Measurements from ENCODE around the gene C1QTNF9. TPM values are rescaled to one million over a fixed set of nuclear protein-coding genes. Genes with fewer than 3 reads are reported as not detected.

Gene C1QTNF9
- total RNA-seq, 1 experiment from 2014 or later = not detected

DNA sequence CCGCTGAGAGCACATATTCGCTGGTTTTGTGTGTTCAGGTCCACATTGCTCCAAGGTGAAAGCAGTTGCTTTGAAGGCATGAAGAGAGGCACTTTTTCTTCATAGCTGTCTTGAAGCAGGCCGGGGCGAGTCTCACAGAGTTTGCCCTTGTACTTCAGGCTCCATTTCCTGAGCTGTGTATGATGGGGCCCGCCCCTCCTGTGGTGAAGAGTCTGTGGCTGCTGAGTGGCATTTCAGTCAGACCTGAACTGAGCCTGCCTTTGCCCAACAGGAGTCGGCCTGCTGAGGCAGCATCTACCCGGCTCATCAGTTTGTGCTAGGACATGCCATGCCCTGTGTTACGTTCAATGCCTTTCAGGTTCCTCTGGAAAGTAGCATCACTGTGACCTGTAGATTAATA is 44.4 kb upstream of the C1QTNF9 start:
- ChIA-PET CTCF (no interaction called here), POLR2A (no interaction called here)
- Histone ChIP-seq H3K27me3 (replicated peaks; ENCODE audit: control insufficient read depth, insufficient read depth, low read length) (no peaks in the 10 kb centered on the region), H3K4me3 (ENCODE audit: low read depth, low read length) (no peak overlapping the region), H3K4me1 (peaks cover 5% of the 10 kb centered on the region), H3K9me3 (no peaks in the 10 kb centered on the region), H3K36me3 (ENCODE audit: control insufficient read depth, insufficient read depth, low read length) (no peaks in the 10 kb centered on the region)
- H3K27me3 Mint-ChIP-seq (ENCODE audit: insufficient read depth, unreplicated experiment) = no peaks in the 10 kb centered on the region
- no peaks in the 10 kb centered on the region for H3K36me3 Mint-ChIP-seq (ENCODE audit: insufficient read depth, unreplicated experiment)
- TF ChIP-seq, protein P1, sequence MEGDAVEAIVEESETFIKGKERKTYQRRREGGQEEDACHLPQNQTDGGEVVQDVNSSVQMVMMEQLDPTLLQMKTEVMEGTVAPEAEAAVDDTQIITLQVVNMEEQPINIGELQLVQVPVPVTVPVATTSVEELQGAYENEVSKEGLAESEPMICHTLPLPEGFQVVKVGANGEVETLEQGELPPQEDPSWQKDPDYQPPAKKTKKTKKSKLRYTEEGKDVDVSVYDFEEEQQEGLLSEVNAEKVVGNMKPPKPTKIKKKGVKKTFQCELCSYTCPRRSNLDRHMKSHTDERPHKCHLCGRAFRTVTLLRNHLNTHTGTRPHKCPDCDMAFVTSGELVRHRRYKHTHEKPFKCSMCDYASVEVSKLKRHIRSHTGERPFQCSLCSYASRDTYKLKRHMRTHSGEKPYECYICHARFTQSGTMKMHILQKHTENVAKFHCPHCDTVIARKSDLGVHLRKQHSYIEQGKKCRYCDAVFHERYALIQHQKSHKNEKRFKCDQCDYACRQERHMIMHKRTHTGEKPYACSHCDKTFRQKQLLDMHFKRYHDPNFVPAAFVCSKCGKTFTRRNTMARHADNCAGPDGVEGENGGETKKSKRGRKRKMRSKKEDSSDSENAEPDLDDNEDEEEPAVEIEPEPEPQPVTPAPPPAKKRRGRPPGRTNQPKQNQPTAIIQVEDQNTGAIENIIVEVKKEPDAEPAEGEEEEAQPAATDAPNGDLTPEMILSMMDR (IDR thresholded peaks at IDR 0.05; ENCODE audit: insufficient read depth in 1 of 2, low read depth in 1 of 2, low read length in 1 of 2, severe bottlenecking in 1 of 2, unreplicated experiment in 1 of 2) = no peak
- no peak for DNase-seq
- H3K9me3 Mint-ChIP-seq (ENCODE audit: unreplicated experiment) = no peaks in the 10 kb centered on the region
- H3K27ac Mint-ChIP-seq (ENCODE audit: unreplicated experiment) = no peak overlapping the region
- BruUV-seq (replicated peaks) = no TSS peak
- peaks cover 9% of the 10 kb centered on the region for H3K4me1 Mint-ChIP-seq (ENCODE audit: low read depth, unreplicated experiment)
- no peak overlapping the region for H3K4me3 Mint-ChIP-seq (ENCODE audit: unreplicated experiment)
- intact Hi-C loops (cut with micrococcal nuclease; ENCODE audit: unreplicated experiment) = no loop called here

DNA sequence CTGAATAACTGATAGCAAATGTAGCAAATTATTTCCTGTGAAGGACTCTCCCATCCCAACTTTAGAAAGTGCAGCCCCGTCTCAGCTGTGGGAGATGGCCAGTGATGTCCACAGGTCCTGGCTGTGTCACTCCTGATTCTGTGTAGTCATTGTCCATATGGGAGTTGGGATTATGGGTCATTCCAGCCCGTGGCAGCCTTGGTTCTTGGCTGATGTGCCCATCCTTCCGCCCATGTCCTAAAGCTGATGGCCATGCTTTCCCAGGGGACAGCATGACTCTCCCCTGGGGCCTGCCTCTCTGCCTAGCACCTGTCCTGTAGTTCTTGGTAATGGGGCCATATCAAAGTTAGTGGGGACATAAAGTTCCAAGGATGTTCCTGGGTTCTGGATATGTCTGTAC is 43.9 kb upstream of the C1QTNF9 start:
- DNase-seq = no peak
- Mint-ChIP-seq H3K36me3 (ENCODE audit: insufficient read depth, unreplicated experiment) (no peaks in the 10 kb centered on the region), H3K4me1 (ENCODE audit: low read depth, unreplicated experiment) (peaks cover 9% of the 10 kb centered on the region), H3K9me3 (ENCODE audit: unreplicated experiment) (no peaks in the 10 kb centered on the region), H3K4me3 (ENCODE audit: unreplicated experiment) (no peak overlapping the region), H3K27me3 (ENCODE audit: insufficient read depth, unreplicated experiment) (no peaks in the 10 kb centered on the region), H3K27ac (ENCODE audit: unreplicated experiment) (no peak overlapping the region)
- Histone ChIP-seq H3K4me3 (ENCODE audit: low read depth, low read length) (no peak overlapping the region), H3K9me3 (no peaks in the 10 kb centered on the region), H3K4me1 (peaks cover 10% of the 10 kb centered on the region), H3K36me3 (ENCODE audit: control insufficient read depth, insufficient read depth, low read length) (no peaks in the 10 kb centered on the region), H3K27me3 (replicated peaks; ENCODE audit: control insufficient read depth, insufficient read depth, low read length) (no peaks in the 10 kb centered on the region)
- TF ChIP-seq, protein P1 (IDR thresholded peaks at IDR 0.05; ENCODE audit: insufficient read depth in 1 of 2, low read depth in 1 of 2, low read length in 1 of 2, severe bottlenecking in 1 of 2, unreplicated experiment in 1 of 2) = no peak
- no TSS peak for BruUV-seq (replicated peaks)
- ChIA-PET POLR2A (no interaction called here), CTCF (no interaction called here)
- intact Hi-C loops (cut with micrococcal nuclease; ENCODE audit: unreplicated experiment) = no loop called here

DNA sequence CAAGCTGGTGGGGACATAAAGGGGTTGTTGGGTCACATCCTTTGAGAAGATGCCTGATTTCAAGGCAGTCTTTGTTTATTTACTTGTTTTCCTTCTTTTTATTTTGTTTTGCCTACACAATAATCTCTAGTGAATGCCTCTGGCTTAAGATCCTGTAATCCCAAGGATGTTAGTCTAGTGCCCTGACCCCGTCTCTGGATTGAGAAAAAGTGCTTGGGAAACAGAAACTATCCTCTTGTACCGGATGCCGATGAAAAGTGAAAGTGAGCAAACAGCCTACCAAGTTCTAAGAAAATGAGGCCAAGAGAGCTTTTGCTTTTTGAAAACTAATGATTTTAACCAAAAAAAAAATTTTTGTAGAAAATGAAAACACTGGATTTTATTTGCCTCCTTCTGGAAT is 42.1 kb upstream of the C1QTNF9 start:
- ChIA-PET POLR2A (no interaction called here), CTCF (no interaction called here)
- Histone ChIP-seq H3K36me3 (ENCODE audit: control insufficient read depth, insufficient read depth, low read length) (no peaks in the 10 kb centered on the region), H3K27me3 (replicated peaks; ENCODE audit: control insufficient read depth, insufficient read depth, low read length) (no peaks in the 10 kb centered on the region), H3K4me1 (peaks cover 28% of the 10 kb centered on the region), H3K4me3 (ENCODE audit: low read depth, low read length) (no peak overlapping the region), H3K9me3 (no peaks in the 10 kb centered on the region)
- Mint-ChIP-seq H3K9me3 (ENCODE audit: unreplicated experiment) (no peaks in the 10 kb centered on the region), H3K36me3 (ENCODE audit: insufficient read depth, unreplicated experiment) (no peaks in the 10 kb centered on the region), H3K27me3 (ENCODE audit: insufficient read depth, unreplicated experiment) (no peaks in the 10 kb centered on the region), H3K4me3 (ENCODE audit: unreplicated experiment) (no peak overlapping the region), H3K4me1 (ENCODE audit: low read depth, unreplicated experiment) (peaks cover 23% of the 10 kb centered on the region), H3K27ac (ENCODE audit: unreplicated experiment) (no peak overlapping the region)
- no TSS peak for BruUV-seq (replicated peaks)
- DNase-seq = no peak
- TF ChIP-seq, protein P1 (IDR thresholded peaks at IDR 0.05; ENCODE audit: insufficient read depth in 1 of 2, low read depth in 1 of 2, low read length in 1 of 2, severe bottlenecking in 1 of 2, unreplicated experiment in 1 of 2) = no peak
- intact Hi-C loops (cut with micrococcal nuclease; ENCODE audit: unreplicated experiment) = no loop called here
